ENCODE data around the gene ASXL2.
"Not testable (repeated sequence)": the region's sequence is repeated elsewhere in the genome, so short reads cannot be mapped to it uniquely, and the experiment has no call there.

ASXL2 gene

GRCh38 chr2:25735835-25736234 lies 142.5 kb downstream of the ASXL2 start:
- no peak for DNase-seq (ENCODE audit: low read depth)

DNA sequence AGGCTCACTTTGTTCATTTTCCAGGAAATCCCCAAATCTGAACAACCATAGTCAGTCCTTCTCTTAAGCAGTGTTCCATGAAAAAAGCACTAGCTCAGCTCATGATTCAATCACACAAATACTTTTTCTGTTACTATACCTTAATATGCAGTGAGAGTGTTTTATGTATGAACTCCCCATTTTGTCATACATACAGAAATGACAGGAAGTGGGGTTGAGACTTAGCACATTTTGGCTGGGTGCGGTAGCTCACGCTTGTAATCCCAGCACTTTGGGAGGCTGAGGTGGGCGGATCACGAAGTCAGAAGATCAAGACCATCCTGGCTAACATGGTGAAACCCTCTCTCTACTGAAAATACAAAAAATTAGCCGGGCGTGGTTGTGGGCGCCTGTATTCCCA lies 149.7 kb downstream of the ASXL2 start:
- no peak for DNase-seq (ENCODE audit: low read depth)

- DNase-seq (ENCODE audit: low read depth): no peak
Measured at GRCh38 chr2:25726522-25726921, 151.8 kb downstream of the ASXL2 start.

DNA sequence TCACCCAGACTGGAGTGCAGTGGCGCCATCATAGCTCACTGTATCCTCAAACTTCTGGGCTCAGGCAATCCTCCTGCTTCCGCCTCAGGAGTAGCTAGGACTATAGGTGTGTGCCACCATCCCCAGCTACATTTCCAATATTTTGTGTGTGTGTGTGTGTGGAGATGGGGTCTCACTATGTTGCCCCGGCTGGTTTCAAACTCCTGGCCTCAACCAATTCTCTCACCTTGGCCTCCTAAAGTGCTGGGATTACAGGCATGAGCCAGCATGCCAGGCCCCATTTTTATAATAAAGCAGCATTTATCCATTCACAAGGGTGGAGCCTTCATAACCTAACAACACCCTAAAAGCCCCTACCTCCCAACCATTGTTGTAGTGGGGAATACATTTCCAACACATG lies 152.4 kb downstream of the ASXL2 start:
- no peak for DNase-seq (ENCODE audit: low read depth)

DNA sequence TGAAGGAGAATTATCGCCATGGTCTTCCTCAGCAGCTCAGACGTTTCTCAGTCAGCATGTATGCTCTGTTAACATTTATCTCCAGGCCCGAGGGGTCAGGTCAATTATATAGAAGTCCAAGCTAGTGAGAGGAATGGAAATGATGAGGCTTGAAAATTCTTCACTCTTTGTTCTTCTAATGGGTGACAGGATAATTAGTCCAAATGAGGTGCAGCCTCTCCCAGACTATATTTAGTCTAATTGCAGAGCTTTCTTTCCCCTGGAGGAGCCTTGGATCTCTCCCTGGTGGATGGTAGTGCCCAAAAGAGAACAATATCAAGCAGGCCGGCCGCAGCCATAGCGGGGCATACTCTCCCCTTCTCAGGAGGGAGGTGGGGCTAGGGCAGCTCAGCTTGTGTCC lies 153.5 kb downstream of the ASXL2 start:
- no peak for DNase-seq (ENCODE audit: low read depth)

- DNase-seq (ENCODE audit: low read depth): no peak
Measured at GRCh38 chr2:25722224-25722623, 156.1 kb downstream of the ASXL2 start.

DNA sequence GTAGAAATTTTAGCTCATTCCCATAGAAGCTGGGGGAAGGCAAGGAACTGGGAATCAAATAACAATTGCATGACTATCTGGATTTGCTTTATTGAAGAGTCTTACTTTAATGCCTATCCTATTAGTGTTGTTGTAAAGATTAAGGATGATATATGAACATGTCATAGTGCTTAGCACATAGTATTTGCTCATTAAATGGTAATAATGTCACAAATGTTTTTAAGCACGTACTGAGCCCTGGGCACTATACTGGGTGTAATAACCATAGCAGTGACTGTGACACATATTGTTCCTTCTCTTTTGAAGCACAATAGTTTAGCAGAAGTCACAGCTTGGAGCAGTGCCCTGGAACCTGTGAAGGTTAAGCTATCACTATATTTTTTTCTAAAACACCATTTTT lies 157.7 kb downstream of the ASXL2 start:
- DNase-seq (ENCODE audit: low read depth): no peak

DNA sequence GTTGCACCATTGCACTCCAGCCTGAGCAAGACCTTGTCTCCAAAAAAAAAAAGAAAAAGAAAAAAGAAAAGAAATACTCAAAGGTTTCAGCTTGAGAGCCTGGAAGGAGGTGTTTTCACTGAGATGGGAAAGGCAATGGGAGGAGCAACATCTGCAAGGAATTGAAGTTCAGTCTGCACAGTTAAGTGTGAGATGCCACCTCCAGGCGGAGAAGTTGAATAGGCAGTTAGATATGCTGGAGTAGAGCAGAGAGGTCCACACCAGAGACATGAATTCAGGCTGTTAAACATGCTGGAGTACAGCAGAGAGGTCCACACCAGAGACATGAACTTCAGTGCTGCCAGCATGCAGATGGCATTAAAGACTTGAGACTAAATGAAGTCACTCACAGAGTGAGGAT lies 163.5 kb downstream of the ASXL2 start:
- DNase-seq (ENCODE audit: low read depth): no peak

- no peak for DNase-seq (ENCODE audit: low read depth)
Measured at GRCh38 chr2:25712455-25712854, 165.8 kb downstream of the ASXL2 start.

- DNase-seq (ENCODE audit: low read depth): no peak
Measured at GRCh38 chr2:25711675-25712354, 166.5 kb downstream of the ASXL2 start.

DNA sequence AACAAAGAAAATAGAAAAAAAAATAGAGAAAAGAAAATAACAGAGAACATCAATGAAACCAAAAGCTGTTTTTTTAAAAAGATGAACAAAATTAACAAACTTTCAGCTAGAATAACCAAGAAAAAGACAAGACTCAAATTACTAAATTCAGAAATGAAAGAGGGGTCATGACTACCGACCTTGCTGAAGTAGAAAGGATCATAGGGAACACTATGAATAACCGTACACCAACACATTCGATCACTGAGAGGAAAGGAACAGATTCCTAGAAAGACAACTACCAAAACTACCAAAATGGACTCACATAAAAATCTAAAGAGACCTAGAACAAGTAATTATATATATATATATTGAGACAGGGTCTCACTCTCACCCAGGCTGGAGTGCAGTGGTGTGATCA lies 167.5 kb downstream of the ASXL2 start:
- no peak for DNase-seq (ENCODE audit: low read depth)

DNA sequence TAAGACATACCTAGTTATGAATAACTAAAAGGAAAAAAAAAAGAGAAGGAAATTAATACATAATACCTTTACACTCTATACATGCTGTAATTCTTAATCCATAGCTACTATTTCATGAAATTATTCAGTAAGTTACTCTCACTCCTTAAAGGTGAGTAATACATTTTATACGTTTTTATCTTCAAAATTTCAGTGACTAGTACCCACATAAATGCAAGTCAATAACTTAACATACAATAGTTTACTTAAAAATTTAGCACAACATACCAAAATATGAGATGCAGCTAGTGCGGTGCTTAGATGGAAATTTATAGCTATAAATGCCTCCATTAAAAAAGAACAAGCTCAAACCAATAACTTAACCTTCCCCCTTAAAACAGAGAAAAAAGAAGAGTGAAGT lies 168.9 kb downstream of the ASXL2 start:
- no peak for DNase-seq (ENCODE audit: low read depth)

DNA sequence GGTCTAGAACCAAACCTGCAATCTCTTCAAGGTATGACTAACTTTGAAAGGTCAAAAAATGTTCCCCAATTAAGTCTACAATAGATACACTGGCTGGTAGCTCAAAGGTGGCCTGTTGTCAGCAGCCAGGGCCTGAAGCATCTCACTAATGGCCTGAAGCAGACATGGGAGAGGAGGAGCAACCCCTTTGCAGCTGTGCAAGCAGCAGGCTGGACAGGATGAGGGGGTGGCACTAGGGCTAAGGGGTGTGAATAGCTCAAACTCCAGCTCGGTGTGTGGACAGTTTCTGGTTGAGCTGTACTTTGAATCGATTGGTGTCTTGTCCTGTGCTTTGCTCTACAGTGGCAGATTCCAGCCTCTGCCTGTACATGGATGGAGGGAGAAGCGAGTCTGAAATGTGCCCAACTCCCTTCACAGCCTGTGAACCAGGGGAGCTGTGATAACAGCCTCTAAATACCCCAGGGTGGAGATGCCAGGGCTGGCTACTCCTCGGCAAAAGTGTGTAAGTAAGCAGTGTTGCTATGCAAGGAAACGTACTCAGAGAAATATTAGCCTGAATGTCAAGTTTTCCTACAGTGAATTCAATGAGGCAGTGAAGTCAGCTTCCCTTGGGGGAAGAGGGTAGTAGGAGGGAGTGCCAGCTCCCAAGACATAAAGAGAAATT lies 170.2 kb downstream of the ASXL2 start:
- DNase-seq (ENCODE audit: low read depth): no peak

DNA sequence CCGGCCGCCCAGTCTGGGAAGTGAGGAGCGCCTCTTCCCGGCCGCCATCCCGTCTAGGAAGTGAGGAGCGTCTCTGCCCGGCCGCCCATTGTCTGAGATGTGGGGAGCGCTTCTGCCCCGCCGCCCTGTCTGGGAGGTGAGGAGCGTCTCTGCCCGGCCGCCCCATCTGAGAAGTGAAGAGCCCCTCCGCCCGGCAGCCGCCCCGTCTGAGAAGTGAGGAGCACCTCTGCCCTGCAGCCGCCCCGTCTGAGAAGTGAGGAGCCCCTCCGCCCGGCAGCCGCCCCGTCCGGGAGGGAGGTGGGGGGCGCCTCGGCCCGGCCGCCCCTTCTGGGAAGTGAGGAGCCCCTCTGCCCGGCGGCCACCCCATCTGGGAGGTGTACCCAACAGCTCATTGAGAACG lies 172.7 kb downstream of the ASXL2 start:
- DNase-seq (ENCODE audit: low read depth): not testable (repeated sequence)

DNA sequence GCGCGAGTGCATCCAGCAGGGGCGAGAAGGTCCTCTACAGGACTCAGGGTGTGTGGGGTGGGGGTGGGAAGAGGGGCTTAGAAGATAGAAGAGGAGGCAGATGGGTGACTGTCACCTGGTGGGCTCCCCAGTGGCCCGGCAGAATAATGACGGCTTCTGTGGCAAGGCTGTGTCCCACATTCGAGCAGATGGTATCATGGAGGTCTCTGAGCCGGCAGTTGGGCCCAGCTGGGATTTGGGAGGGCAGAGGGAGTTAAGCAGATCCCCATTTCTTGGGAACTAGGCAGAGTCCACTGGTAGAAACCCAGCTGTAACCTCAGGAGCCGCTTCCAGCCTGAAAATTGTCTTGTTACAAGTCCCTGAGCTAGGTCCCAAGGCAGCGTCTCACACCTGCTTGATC lies 176.5 kb downstream of the ASXL2 start:
- DNase-seq (ENCODE audit: low read depth): no peak

DNA sequence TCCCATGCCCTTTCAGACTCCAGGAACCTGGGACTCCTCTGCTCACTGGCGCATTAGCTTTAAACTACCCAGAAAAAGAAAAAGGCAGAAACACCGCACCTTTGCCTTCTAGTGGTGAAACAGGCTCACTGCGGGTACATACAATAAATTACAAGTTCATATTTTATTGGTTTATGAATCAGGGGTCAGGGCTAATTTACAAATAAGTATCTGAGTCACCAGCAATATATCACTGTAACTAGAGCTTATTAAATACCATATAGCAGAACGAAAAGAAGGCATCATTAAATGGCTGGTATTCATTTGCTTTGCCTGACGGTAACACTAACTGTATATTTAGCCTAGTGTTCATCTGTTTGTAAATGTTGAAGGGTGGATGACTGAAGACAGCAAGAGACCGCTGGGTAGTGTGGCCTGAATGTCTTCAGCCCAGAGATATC lies 178.0 kb downstream of the ASXL2 start:
- DNase-seq (ENCODE audit: low read depth): no peak

DNA sequence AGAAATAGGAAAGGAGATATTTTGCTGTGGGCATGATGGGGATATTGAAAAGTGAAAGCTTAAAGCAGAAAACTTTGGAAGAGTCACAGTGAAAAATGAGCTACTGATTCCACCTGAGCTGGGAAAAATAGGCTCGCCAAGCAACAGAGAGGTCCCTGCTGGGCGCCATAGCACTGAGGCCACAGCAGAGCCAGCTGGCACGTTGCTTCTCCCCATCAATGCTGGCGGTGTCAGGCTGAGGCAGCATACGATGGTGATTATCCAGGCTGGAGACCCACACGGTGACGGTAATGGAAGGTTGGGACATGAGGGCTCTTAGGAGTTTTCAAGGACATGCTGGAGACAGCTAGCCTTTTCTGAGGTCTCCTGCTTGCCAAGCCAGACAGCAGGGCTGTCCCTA lies 179.1 kb downstream of the ASXL2 start:
- no peak for DNase-seq (ENCODE audit: low read depth)

DNA sequence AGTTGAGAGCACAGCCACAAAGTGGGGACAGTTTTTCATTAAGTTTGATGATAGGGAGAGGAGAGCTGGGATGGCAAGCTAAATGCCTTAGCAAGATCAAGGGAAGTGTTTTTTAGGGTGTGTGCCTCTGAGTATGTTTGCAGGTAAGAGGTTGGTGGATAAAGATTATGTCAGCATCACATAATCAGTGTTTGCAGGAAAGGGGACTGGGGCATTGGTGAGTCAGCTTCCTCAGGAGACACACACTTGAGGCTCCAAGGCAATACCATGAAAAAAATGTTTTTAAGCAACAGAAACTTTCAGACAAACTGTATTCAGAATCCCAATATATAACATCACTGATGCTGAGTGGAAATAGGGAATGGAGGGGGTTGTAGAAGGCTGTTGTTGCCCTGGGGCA lies 179.5 kb downstream of the ASXL2 start:
- no peak for DNase-seq (ENCODE audit: low read depth)

DNA sequence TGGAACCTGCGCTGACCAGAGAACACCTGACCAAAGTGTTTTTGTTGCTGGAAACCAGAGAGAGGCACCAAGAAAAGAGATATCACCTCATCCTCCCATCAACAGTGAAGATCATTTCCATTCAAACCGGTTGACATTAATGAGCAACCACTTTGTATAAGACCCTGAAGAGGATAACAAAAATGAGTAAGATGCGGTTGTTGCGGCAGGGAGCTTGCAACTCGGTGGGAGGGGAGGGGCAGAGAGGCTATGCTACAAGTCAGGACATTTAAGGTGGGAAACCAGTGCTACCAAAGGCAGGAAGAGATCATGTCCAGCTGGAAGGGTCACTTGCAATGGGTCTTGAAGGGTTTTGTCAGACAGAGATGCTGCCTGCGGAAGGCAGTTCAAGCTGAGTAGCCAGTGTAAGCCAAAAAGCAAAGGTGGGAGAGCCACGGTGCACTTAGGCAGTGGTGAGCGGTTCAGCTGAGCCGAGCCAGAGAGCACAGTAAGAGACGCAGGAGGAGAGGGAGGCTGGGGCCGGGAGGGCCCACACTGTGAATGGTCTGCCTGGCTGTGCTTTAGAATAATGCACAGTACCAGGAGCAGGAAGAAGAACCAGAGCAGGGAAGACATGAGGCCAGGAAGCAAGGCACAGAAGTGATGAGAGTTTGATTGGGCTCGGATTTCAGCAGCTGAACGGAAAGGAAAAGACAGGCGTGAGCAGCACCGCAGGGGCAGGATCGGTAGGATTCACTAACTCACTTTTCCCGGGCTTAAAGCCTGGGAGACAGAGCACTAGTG lies 180.5 kb downstream of the ASXL2 start:
- DNase-seq (ENCODE audit: low read depth): no peak

- DNase-seq (ENCODE audit: low read depth): no peak
Measured at GRCh38 chr2:25692737-25693445, 185.4 kb downstream of the ASXL2 start.

GRCh38 chr2:25692143-25692542 lies 186.1 kb downstream of the ASXL2 start:
- no peak for DNase-seq (ENCODE audit: low read depth)

DNA sequence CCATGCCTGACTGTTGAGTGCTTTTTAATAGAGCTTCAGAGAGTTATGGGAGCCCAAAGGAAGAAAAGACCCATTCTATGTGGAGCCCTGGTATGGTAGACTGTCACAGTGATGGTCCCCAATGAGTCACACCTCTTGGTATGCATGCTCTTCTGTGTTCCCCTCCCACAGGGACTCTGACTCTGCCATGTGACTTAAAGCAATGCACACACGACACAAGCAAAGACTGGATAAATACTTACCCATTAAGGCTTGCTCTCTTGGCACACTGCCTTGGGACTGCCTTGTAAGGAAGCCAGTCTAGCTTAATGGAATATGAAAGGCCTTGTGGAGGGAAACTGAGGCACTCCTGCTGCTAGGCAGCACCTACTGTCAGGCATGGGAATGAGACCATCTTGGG lies 188.2 kb downstream of the ASXL2 start:
- no peak for DNase-seq (ENCODE audit: low read depth)

DNA sequence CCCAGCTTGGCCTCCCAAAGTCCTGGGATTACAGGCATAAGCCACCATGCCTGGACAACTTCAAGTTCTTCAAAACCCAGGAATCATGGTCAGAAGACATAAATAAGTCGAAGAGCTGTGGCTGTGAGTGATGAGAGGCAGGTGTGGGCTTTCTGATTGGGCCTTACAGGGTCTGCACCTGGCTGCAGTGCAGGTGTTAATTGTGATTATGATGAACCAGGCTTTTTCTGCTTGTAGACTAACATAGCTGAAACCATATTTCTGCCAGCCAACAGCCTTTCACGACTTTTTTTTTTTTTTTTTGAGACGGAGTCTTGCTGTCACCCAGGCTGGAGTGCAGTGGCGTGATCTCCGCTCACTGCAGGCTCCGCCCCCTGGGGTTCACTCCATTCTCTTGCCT lies 190.1 kb downstream of the ASXL2 start:
- DNase-seq (ENCODE audit: low read depth): no peak
